Gastrocnemius medialis (tissue), 4 donors: ENCODE results near the gene KIAA1586.

Experiments used
- CTCF ChIP-seq, 5 experiments: fragments of 450-650 bp in 3 of 5; fragments of 200-600 bp in 2 of 5; sonication (generic) in 2 of 5; IDR thresholded peaks in 4 of 5; conservative IDR thresholded peaks in 1 of 5; 1 replicate in 4 of 5; 2 replicates in 1 of 5; pipeline ENCODE4 v1.5.1; 2016 to 2019; ENCODE audit warnings: antibody characterized with exemption in 5 of 5, mild to moderate bottlenecking in 3 of 5, moderate library complexity in 3 of 5
- POLR2A ChIP-seq, 2 donors: fragments of 450-650 bp; IDR thresholded peaks; one replicate each; pipeline ENCODE4 v1.6.1; 2017; ENCODE audit warnings: antibody characterized with exemption in 2 of 2, mild to moderate bottlenecking in 2 of 2, moderate library complexity in 2 of 2

GRCh38 chr6:57040011-57040410 is 6.5 kb upstream of the KIAA1586 start:
- TF ChIP-seq CTCF (IDR thresholded peaks at IDR 0.05 in 4 of 5, conservative IDR thresholded peaks at IDR 0.05 in 1 of 5), result no peak
- no peak for TF ChIP-seq POLR2A (IDR thresholded peaks at IDR 0.05)
